GM12878 (cell line): ENCODE measurements around the gene ADGRL3. TPM values are rescaled to one million over a fixed set of nuclear protein-coding genes. Genes with fewer than 3 reads are reported as not detected.

ENCODE experiments used
- ATAC-seq: fragments of 200-7000 bp; cut with Tn5 transposase; 3 replicates; pipeline ENCODE4 v1.9.1; 2020; ENCODE audit warnings: mild to moderate bottlenecking, moderate library complexity
- BruUV-seq: library from RNA; stranded (reverse); fragments of 400-500 nt; replicated peaks from 2 replicates; lab custom pipeline; 2021; lab: Mats Ljungman, UMichigan
- CTCF ChIA-PET: fragments of 300-600 bp; sonication (Branson Sonifier 250); formaldehyde crosslinking; extraction: SDS; loops from one replicate; lab custom pipeline; 2021; ENCODE audit warnings: inconsistent platforms; lab: Yijun Ruan, JAX
- POLR2A ChIA-PET: fragments of 350-600 bp; formaldehyde crosslinking; extraction: SDS; loops from one replicate; lab custom pipeline; 2021; ENCODE audit warnings: inconsistent platforms; lab: Charles Lee
- RAD21 ChIA-PET: fragments of 300-600 bp; sonication (Branson Sonifier 250); formaldehyde crosslinking; loops from one replicate; lab custom pipeline; 2023; ENCODE audit warnings: antibody characterized with exemption; ENCODE audit not compliant: unreplicated experiment; lab: Charles Lee
- SMC1A ChIA-PET: fragments of 300-600 bp; sonication (Branson Sonifier 250); formaldehyde crosslinking; loops from one replicate; lab custom pipeline; 2023; ENCODE audit not compliant: unreplicated experiment, uncharacterized antibody; lab: Charles Lee
- DNase-seq: peaks from one replicate; pipeline ENCODE4 v3.0.0-alpha.2; 2011; ENCODE audit warnings: low read depth, low spot score
- FAIRE-seq: peaks from 3 replicates; lab custom pipeline; 2011; peaks lifted over from hg19 to GRCh38; lab: Jason Lieb, UNC
- H2AFZ ChIP-seq: 2 replicates; pipeline ENCODE4 v1.6.0; 2011; ENCODE audit warnings: low read depth, low read length, control low read depth; ENCODE audit not compliant: control insufficient read depth
- H3K27ac ChIP-seq: 2 replicates; pipeline ENCODE4 v1.5.1; 2011; ENCODE audit warnings: control low read depth; ENCODE audit not compliant: control insufficient read depth, insufficient read depth
- H3K27me3 ChIP-seq, 2 experiments: replicated peaks in 1 of 2; 2 replicates each; pipeline versions ENCODE4 v1.6.0 to v1.6.1; 2011; ENCODE audit warnings: low read length in 1 of 2; ENCODE audit not compliant: control insufficient read depth in 2 of 2, insufficient read depth in 2 of 2
- H3K36me3 ChIP-seq, 2 experiments: 2 replicates each; pipeline ENCODE4 v1.5.1; 2011; ENCODE audit warnings: low read length in 1 of 2; ENCODE audit not compliant: control insufficient read depth in 2 of 2, insufficient read depth in 2 of 2
- H3K4me1 ChIP-seq: 2 replicates; pipeline ENCODE4 v1.6.1; 2011; ENCODE audit warnings: mild to moderate bottlenecking, low read length, moderate library complexity, mixed read lengths; ENCODE audit not compliant: control insufficient read depth, insufficient read depth
- H3K4me2 ChIP-seq: 2 replicates; pipeline ENCODE4 v1.6.0; 2011; ENCODE audit warnings: control low read depth; ENCODE audit not compliant: control insufficient read depth, insufficient read depth
- H3K4me3 ChIP-seq: fragments of 200-600 bp; sonication (generic); 2 replicates; pipeline ENCODE4 v1.5.1; 2016
- H3K79me2 ChIP-seq: 2 replicates; pipeline ENCODE4 v1.6.0; 2011; ENCODE audit warnings: low read length; ENCODE audit not compliant: control insufficient read depth, insufficient read depth
- H3K9ac ChIP-seq: 2 replicates; pipeline ENCODE4 v1.8.0; 2011; ENCODE audit warnings: low read length, control low read depth, mixed read lengths; ENCODE audit not compliant: control insufficient read depth, insufficient read depth
- H3K9me3 ChIP-seq: replicated peaks from 3 replicates; pipeline ENCODE4 v1.5.1; 2011; ENCODE audit warnings: mild to moderate bottlenecking, low read length; ENCODE audit not compliant: control insufficient read depth, insufficient read depth
- H4K20me1 ChIP-seq: 2 replicates; pipeline ENCODE4 v1.6.0; 2011; ENCODE audit not compliant: control insufficient read depth, insufficient read depth
- BHLHE40 ChIP-seq, 2 experiments: fragments of 450-650 bp in 1 of 2; IDR thresholded peaks; 2 replicates each; pipeline ENCODE4 v1.6.1; 2011 to 2017; ENCODE audit warnings: low read depth in 2 of 2, borderline replicate concordance in 1 of 2, improper control_type of control experiment in 1 of 2, low read length in 1 of 2, mild to moderate bottlenecking in 1 of 2
- BRCA1 ChIP-seq: IDR thresholded peaks from 2 replicates; pipeline ENCODE4 v1.6.1; 2011; ENCODE audit warnings: low read depth, low read length, improper control_type of control experiment
- ESRRA ChIP-seq: IDR thresholded peaks from 2 replicates; pipeline ENCODE4 v1.6.1; 2012; ENCODE audit warnings: mild to moderate bottlenecking, low read length, improper control_type of control experiment
- GATAD2B ChIP-seq: fragments of 450-650 bp; conservative IDR thresholded peaks from 2 replicates; pipeline ENCODE4 v1.6.1; 2017; ENCODE audit warnings: low read depth, mild to moderate bottlenecking, moderate library complexity
- KDM1A ChIP-seq: fragments of 200-600 bp; sonication (generic); IDR thresholded peaks from 2 replicates; pipeline ENCODE4 v1.6.1; 2016; ENCODE audit warnings: borderline replicate concordance
- POLR2A ChIP-seq: IDR thresholded peaks from 2 replicates; pipeline ENCODE4 v1.6.1; 2011; ENCODE audit warnings: low read depth, mild to moderate bottlenecking, low read length
- SREBF1 ChIP-seq: IDR thresholded peaks from 2 replicates; pipeline ENCODE4 v1.6.1; 2012; ENCODE audit warnings: mild to moderate bottlenecking, low read length
- YY1 ChIP-seq: IDR thresholded peaks from 2 replicates; pipeline ENCODE4 v1.6.1; 2011; ENCODE audit warnings: low read depth, mild to moderate bottlenecking, low read length
- ZNF24 ChIP-seq: fragments of 450-650 bp; IDR thresholded peaks from 2 replicates; pipeline ENCODE4 v1.6.1; 2017; ENCODE audit warnings: antibody characterized with exemption, mild to moderate bottlenecking
- WGBS: methylation state at CpG from one replicate; pipeline ENCODE4 v1.1.6; 2016; ENCODE audit warnings: low lambda C conversion rate; ENCODE audit not compliant: insufficient replicate concordance, insufficient coverage; ENCODE audit errors: missing lambda C conversion rate; 5-methylcytosine and 5-hydroxymethylcytosine counted together
- in situ Hi-C: fragments of 300-500 bp; cut with MboI; formaldehyde crosslinking; loops from 9 replicates; pipeline ENCODE4 v1.14.3; 2018; ENCODE audit warnings: mixed read lengths
- intact Hi-C: fragments of 100-400 bp; cut with micrococcal nuclease; formaldehyde crosslinking; loops from one replicate; pipeline ENCODE4 v1.14.2; 2022; ENCODE audit not compliant: unreplicated experiment
- polyA plus RNA-seq, 11 experiments: library from polyadenylated mRNA; depleted of rRNA in 4 of 11; unstranded in 6 of 11; stranded (reverse) in 5 of 11; fragments of >200 nt; fragmentation: Nextera tagmentation in 4 of 11; fragmentation: Illumina TruSeq in 1 of 11; extraction: Ambion mirVana in 4 of 11; extraction: Trizol in 1 of 11; gene quantifications; 1 replicate in 1 of 11; 2 replicates in 10 of 11; pipeline versions ENCODE4 v1.2.1 to v1.2.3, GENCODE V29; 2011 to 2016; ENCODE audit warnings: inconsistent platforms in 2 of 11, missing spikeins in 2 of 11, low read depth in 1 of 11
- total RNA-seq, 4 experiments: library from RNA; depleted of rRNA in 3 of 4; stranded (reverse); fragments of >200 nt in 3 of 4; fragmentation: Illumina TruSeq in 1 of 4; extraction: Trizol in 1 of 4; gene quantifications; 2 replicates each; pipeline versions ENCODE4 v1.2.1 to v1.2.3, GENCODE V29; 2013 to 2021
- TF ChIP-seq, protein P1 (sequence below): fragments of 450-650 bp; conservative IDR thresholded peaks from 2 replicates; pipeline ENCODE4 v1.6.1; 2017; ENCODE audit warnings: mild to moderate bottlenecking, moderate library complexity
- TF ChIP-seq, protein P2 (sequence below): IDR thresholded peaks from 2 replicates; pipeline ENCODE4 v1.6.1; 2011; ENCODE audit warnings: mild to moderate bottlenecking, low read depth, low read length, moderate library complexity; ENCODE audit not compliant: insufficient replicate concordance

Gene ADGRL3
- total and polyA plus RNA-seq, 10 of the 15 experiments (the other 5 are each of a cell fraction or from before 2014, with no cell fraction given), result 1.1 TPM; not detected in 9

GRCh38 chr4:61214680-61215079 lies 14.6 kb downstream of the ADGRL3 start:
- H3K4me3 ChIP-seq, result no peak overlapping the region
- no peaks in the 10 kb centered on the region for H3K36me3 ChIP-seq
- RAD21 ChIA-PET, result no interaction called here
- CTCF ChIA-PET, result no interaction called here
- no peak overlapping the region for H2AFZ ChIP-seq
- intact Hi-C loops, result no loop called here
- FAIRE-seq, result no peak
- H4K20me1 ChIP-seq, result no peaks in the 10 kb centered on the region
- no peaks in the 10 kb centered on the region for H3K79me2 ChIP-seq
- DNase-seq, result no peak
- H3K9ac ChIP-seq, result no peak overlapping the region
- no peak overlapping the region for H3K4me2 ChIP-seq
- H3K4me1 ChIP-seq, result no peaks in the 10 kb centered on the region
- no peak for ATAC-seq
- POLR2A ChIA-PET, result no interaction called here
- H3K27ac ChIP-seq, result no peak overlapping the region
- SMC1A ChIA-PET, result no interaction called here
- in situ Hi-C loops, result no loop called here
- TF ChIP-seq, protein P1, sequence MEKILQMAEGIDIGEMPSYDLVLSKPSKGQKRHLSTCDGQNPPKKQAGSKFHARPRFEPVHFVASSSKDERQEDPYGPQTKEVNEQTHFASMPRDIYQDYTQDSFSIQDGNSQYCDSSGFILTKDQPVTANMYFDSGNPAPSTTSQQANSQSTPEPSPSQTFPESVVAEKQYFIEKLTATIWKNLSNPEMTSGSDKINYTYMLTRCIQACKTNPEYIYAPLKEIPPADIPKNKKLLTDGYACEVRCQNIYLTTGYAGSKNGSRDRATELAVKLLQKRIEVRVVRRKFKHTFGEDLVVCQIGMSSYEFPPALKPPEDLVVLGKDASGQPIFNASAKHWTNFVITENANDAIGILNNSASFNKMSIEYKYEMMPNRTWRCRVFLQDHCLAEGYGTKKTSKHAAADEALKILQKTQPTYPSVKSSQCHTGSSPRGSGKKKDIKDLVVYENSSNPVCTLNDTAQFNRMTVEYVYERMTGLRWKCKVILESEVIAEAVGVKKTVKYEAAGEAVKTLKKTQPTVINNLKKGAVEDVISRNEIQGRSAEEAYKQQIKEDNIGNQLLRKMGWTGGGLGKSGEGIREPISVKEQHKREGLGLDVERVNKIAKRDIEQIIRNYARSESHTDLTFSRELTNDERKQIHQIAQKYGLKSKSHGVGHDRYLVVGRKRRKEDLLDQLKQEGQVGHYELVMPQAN, result no peak
- TF ChIP-seq ZNF24 (no peak), POLR2A (no peak)
- TF ChIP-seq, protein P2, sequence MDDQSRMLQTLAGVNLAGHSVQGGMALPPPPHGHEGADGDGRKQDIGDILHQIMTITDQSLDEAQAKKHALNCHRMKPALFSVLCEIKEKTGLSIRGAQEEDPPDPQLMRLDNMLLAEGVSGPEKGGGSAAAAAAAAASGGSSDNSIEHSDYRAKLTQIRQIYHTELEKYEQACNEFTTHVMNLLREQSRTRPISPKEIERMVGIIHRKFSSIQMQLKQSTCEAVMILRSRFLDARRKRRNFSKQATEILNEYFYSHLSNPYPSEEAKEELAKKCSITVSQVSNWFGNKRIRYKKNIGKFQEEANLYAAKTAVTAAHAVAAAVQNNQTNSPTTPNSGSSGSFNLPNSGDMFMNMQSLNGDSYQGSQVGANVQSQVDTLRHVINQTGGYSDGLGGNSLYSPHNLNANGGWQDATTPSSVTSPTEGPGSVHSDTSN, result no peak
- TF ChIP-seq, all 136 proteins: peak for 0
- no TSS peak for BruUV-seq
- H3K27me3 ChIP-seq, result no peaks in the 10 kb centered on the region
- no peaks in the 10 kb centered on the region for H3K9me3 ChIP-seq
- 47% methylated on average over 5 of the region's 5 CpGs for WGBS

- BruUV-seq, result no TSS peak
- FAIRE-seq (no peak), ATAC-seq (no peak), DNase-seq (no peak)
- no peak overlapping the region for H2AFZ ChIP-seq
- no peaks in the 10 kb centered on the region for H3K79me2 ChIP-seq
- H3K36me3 ChIP-seq, result no peaks in the 10 kb centered on the region
- ChIA-PET RAD21 (no interaction called here), POLR2A (no interaction called here), SMC1A (no interaction called here), CTCF (interaction anchor here (1.1 kb wide), 1 partner anchor 8 kb away, joined by 3 read pairs; no protein-coding TSS in a partner anchor)
- no peak overlapping the region for H3K4me3 ChIP-seq
- in situ Hi-C loops (no loop called here), intact Hi-C loops (no loop called here)
- 8% methylated on average over 1 of the region's 1 CpG for WGBS
- no peaks in the 10 kb centered on the region for H3K4me1 ChIP-seq
- H4K20me1 ChIP-seq, result no peaks in the 10 kb centered on the region
- no peak overlapping the region for H3K27ac ChIP-seq
- H3K9me3 ChIP-seq, result no peaks in the 10 kb centered on the region
- H3K4me2 ChIP-seq, result no peak overlapping the region
- no peaks in the 10 kb centered on the region for H3K27me3 ChIP-seq
- no peak overlapping the region for H3K9ac ChIP-seq
- no peak for TF ChIP-seq BRCA1
- no peak for TF ChIP-seq GATAD2B
- no peak for TF ChIP-seq YY1
- TF ChIP-seq ESRRA, result no peak
- no peak for TF ChIP-seq BHLHE40 (IDR thresholded peaks at IDR 0.05; ENCODE audit: borderline replicate concordance in 1 of 2, low read depth in 2 of 2, low read length in 1 of 2)
- TF ChIP-seq SREBF1, result no peak
- no peak for TF ChIP-seq KDM1A
Measured at GRCh38 chr4:61217222-61217621, 17.1 kb downstream of the ADGRL3 start.
